Measurements from ENCODE around the gene LRMDA.

The LRMDA gene

DNA sequence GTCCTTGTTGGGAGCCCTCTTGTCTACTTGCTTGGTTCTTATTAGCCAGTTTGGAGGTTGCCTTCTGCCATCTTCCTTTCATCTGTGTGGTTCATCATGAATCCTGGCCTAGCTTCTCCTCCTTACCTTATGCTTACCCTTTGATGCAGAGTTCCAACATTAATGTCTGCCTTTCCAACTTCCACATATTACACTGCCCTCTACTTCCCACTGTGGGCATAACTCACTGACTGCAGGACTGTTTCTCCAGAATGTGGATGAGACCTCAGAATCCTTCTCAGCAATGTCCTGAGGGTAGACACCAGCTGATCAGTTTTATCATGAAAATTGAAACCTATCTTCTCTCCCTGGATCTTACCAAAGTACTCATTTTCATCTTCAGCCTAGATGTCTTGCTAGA lies 491.0 kb downstream of the LRMDA start:
- Histone ChIP-seq H3K9me3 (ENCODE audit: control insufficient read depth, low read length) (no peaks in the 10 kb centered on the region), H3K9ac (ENCODE audit: low read length) (no peak overlapping the region), H2AFZ (ENCODE audit: low read depth, low read length) (no peak overlapping the region), H3K27ac (ENCODE audit: low read length, poor library complexity, severe bottlenecking) (no peak overlapping the region), H3K27me3 (ENCODE audit: control insufficient read depth in 1 of 2, insufficient read depth in 1 of 2, low read length in 2 of 2) (peaks cover 0 to 16% of the 10 kb centered on the region in 2 experiments), H4K91ac (ENCODE audit: low read length) (no peak overlapping the region), H3K4ac (ENCODE audit: low read depth in 1 of 2, low read length in 2 of 2) (no peak overlapping the region), H3K4me2 (ENCODE audit: low read length, poor library complexity, severe bottlenecking) (no peak overlapping the region), H2BK5ac (ENCODE audit: low read depth, low read length, poor library complexity, severe bottlenecking) (no peak overlapping the region), H3K18ac (ENCODE audit: low read depth in 1 of 2, low read length in 2 of 2) (no peak overlapping the region), H2AK5ac (ENCODE audit: low read length, severe bottlenecking) (no peak overlapping the region), H3K79me1 (replicated peaks; ENCODE audit: low read length, poor library complexity, severe bottlenecking) (no peaks in the 10 kb centered on the region), H3K4me3 (ENCODE audit: insufficient read depth in 1 of 2, low read depth in 1 of 2, low read length in 2 of 2) (no peak overlapping the region), H3K14ac (ENCODE audit: low read length in 2 of 2) (no peak overlapping the region), H2BK120ac (ENCODE audit: low read depth, low read length) (no peak overlapping the region), H4K8ac (ENCODE audit: low read length) (no peak overlapping the region), H2BK12ac (ENCODE audit: low read length in 2 of 2) (no peak overlapping the region), H3K4me1 (ENCODE audit: control insufficient read depth, insufficient read depth, low read depth, low read length) (no peaks in the 10 kb centered on the region), H3K36me3 (ENCODE audit: control insufficient read depth in 1 of 2, insufficient read depth in 2 of 2, low read depth in 1 of 2, low read length in 2 of 2) (no peaks in the 10 kb centered on the region), H2BK15ac (ENCODE audit: low read depth, poor library complexity, severe bottlenecking) (no peak overlapping the region), H3K23ac (ENCODE audit: low read length in 2 of 2) (no peak overlapping the region)
- DNase-seq: peak; percentile 17

- H3K36me3 ChIP-seq (ENCODE audit: control insufficient read depth in 1 of 2, insufficient read depth in 2 of 2, low read depth in 1 of 2, low read length in 2 of 2): no peaks in the 10 kb centered on the region
- peaks cover 0 to 21% of the 10 kb centered on the region in 2 experiments for H3K27me3 ChIP-seq (ENCODE audit: control insufficient read depth in 1 of 2, insufficient read depth in 1 of 2, low read length in 2 of 2)
- no peaks in the 10 kb centered on the region for H3K4me1 ChIP-seq (ENCODE audit: control insufficient read depth, insufficient read depth, low read depth, low read length)
- H3K4me3 ChIP-seq (ENCODE audit: insufficient read depth in 1 of 2, low read depth in 1 of 2, low read length in 2 of 2): no peak overlapping the region
- H2BK12ac ChIP-seq (ENCODE audit: low read length in 2 of 2): no peak overlapping the region
- H2AFZ ChIP-seq (ENCODE audit: low read depth, low read length): no peak overlapping the region
- H3K14ac ChIP-seq (ENCODE audit: low read length in 2 of 2): peak overlapping the region in 1 of 2 experiments; percentile 66
- WGBS: 77% methylated on average over 5 of the region's 9 CpGs
- H2BK120ac ChIP-seq (ENCODE audit: low read depth, low read length): no peak overlapping the region
- no peak overlapping the region for H3K9ac ChIP-seq (ENCODE audit: low read length)
- H4K91ac ChIP-seq (ENCODE audit: low read length): no peak overlapping the region
- H2BK5ac ChIP-seq (ENCODE audit: low read depth, low read length, poor library complexity, severe bottlenecking): no peak overlapping the region
- H3K27ac ChIP-seq (ENCODE audit: low read length, poor library complexity, severe bottlenecking): no peak overlapping the region
- H3K79me1 ChIP-seq (replicated peaks; ENCODE audit: low read length, poor library complexity, severe bottlenecking): no peaks in the 10 kb centered on the region
- H3K23ac ChIP-seq (ENCODE audit: low read length in 2 of 2): no peak overlapping the region
- H3K4me2 ChIP-seq (ENCODE audit: low read length, poor library complexity, severe bottlenecking): no peak overlapping the region
- H4K8ac ChIP-seq (ENCODE audit: low read length): no peak overlapping the region
- no peak overlapping the region for H2BK15ac ChIP-seq (ENCODE audit: low read depth, poor library complexity, severe bottlenecking)
- DNase-seq: no peak
- no peak overlapping the region for H2AK5ac ChIP-seq (ENCODE audit: low read length, severe bottlenecking)
- H3K4ac ChIP-seq (ENCODE audit: low read depth in 1 of 2, low read length in 2 of 2): no peak overlapping the region
- H3K9me3 ChIP-seq (ENCODE audit: control insufficient read depth, low read length): no peaks in the 10 kb centered on the region
- no peak overlapping the region for H3K18ac ChIP-seq (ENCODE audit: low read depth in 1 of 2, low read length in 2 of 2)
Measured at GRCh38 chr10:75924309-75924902, 493.0 kb downstream of the LRMDA start.

DNA sequence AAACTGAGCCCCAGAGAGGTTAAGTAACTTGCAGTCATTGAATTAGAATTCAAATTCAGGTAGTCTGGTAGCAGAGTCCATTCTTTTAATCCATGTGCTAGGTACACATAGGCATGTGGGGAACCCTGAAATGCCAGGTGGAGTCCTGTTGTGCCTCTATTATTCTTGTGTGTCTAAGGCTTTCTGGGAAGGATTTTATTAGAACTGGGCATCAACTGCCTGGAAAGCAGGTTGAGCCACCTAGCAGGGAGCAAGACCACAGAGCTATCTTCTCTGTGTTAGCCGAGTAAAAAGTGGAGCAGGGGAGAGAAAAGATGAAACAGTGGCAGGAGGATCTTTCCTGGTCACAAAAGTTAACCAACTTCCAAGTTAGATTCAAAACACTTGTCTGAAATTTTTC lies 494.6 kb downstream of the LRMDA start:
- WGBS: no CpG with 5 or more reads among the region's 1 CpG
- no peaks in the 10 kb centered on the region for H3K79me1 ChIP-seq (replicated peaks; ENCODE audit: low read length, poor library complexity, severe bottlenecking)
- H3K36me3 ChIP-seq (ENCODE audit: control insufficient read depth in 1 of 2, insufficient read depth in 2 of 2, low read depth in 1 of 2, low read length in 2 of 2): no peaks in the 10 kb centered on the region
- no peak overlapping the region for H3K4me3 ChIP-seq (ENCODE audit: insufficient read depth in 1 of 2, low read depth in 1 of 2, low read length in 2 of 2)
- no peaks in the 10 kb centered on the region for H3K4me1 ChIP-seq (ENCODE audit: control insufficient read depth, insufficient read depth, low read depth, low read length)
- H2BK5ac ChIP-seq (ENCODE audit: low read depth, low read length, poor library complexity, severe bottlenecking): no peak overlapping the region
- H3K27ac ChIP-seq (ENCODE audit: low read length, poor library complexity, severe bottlenecking): no peak overlapping the region
- H2BK120ac ChIP-seq (ENCODE audit: low read depth, low read length): no peak overlapping the region
- H3K9ac ChIP-seq (ENCODE audit: low read length): no peak overlapping the region
- peaks cover 0 to 21% of the 10 kb centered on the region in 2 experiments for H3K27me3 ChIP-seq (ENCODE audit: control insufficient read depth in 1 of 2, insufficient read depth in 1 of 2, low read length in 2 of 2)
- no peaks in the 10 kb centered on the region for H3K9me3 ChIP-seq (ENCODE audit: control insufficient read depth, low read length)
- DNase-seq: no peak
- H2AK5ac ChIP-seq (ENCODE audit: low read length, severe bottlenecking): no peak overlapping the region
- no peak overlapping the region for H2AFZ ChIP-seq (ENCODE audit: low read depth, low read length)
- no peak overlapping the region for H4K8ac ChIP-seq (ENCODE audit: low read length)
- no peak overlapping the region for H3K4me2 ChIP-seq (ENCODE audit: low read length, poor library complexity, severe bottlenecking)
- no peak overlapping the region for H2BK15ac ChIP-seq (ENCODE audit: low read depth, poor library complexity, severe bottlenecking)
- no peak overlapping the region for H3K23ac ChIP-seq (ENCODE audit: low read length in 2 of 2)
- H2BK12ac ChIP-seq (ENCODE audit: low read length in 2 of 2): no peak overlapping the region
- no peak overlapping the region for H3K14ac ChIP-seq (ENCODE audit: low read length in 2 of 2)
- no peak overlapping the region for H3K18ac ChIP-seq (ENCODE audit: low read depth in 1 of 2, low read length in 2 of 2)
- no peak overlapping the region for H3K4ac ChIP-seq (ENCODE audit: low read depth in 1 of 2, low read length in 2 of 2)
- no peak overlapping the region for H4K91ac ChIP-seq (ENCODE audit: low read length)

- H4K91ac ChIP-seq (ENCODE audit: low read length): no peak overlapping the region
- no peak overlapping the region for H3K4ac ChIP-seq (ENCODE audit: low read depth in 1 of 2, low read length in 2 of 2)
- H3K27me3 ChIP-seq (ENCODE audit: control insufficient read depth in 1 of 2, insufficient read depth in 1 of 2, low read length in 2 of 2): peaks cover 0 to 21% of the 10 kb centered on the region in 2 experiments
- no peaks in the 10 kb centered on the region for H3K79me1 ChIP-seq (replicated peaks; ENCODE audit: low read length, poor library complexity, severe bottlenecking)
- H2BK5ac ChIP-seq (ENCODE audit: low read depth, low read length, poor library complexity, severe bottlenecking): no peak overlapping the region
- H2BK15ac ChIP-seq (ENCODE audit: low read depth, poor library complexity, severe bottlenecking): no peak overlapping the region
- H2BK120ac ChIP-seq (ENCODE audit: low read depth, low read length): no peak overlapping the region
- H3K27ac ChIP-seq (ENCODE audit: low read length, poor library complexity, severe bottlenecking): no peak overlapping the region
- no peak overlapping the region for H3K4me3 ChIP-seq (ENCODE audit: insufficient read depth in 1 of 2, low read depth in 1 of 2, low read length in 2 of 2)
- WGBS: 79% methylated on average over 4 of the region's 4 CpGs
- no peak for DNase-seq
- no peaks in the 10 kb centered on the region for H3K4me1 ChIP-seq (ENCODE audit: control insufficient read depth, insufficient read depth, low read depth, low read length)
- no peak overlapping the region for H4K8ac ChIP-seq (ENCODE audit: low read length)
- no peaks in the 10 kb centered on the region for H3K9me3 ChIP-seq (ENCODE audit: control insufficient read depth, low read length)
- no peak overlapping the region for H2BK12ac ChIP-seq (ENCODE audit: low read length in 2 of 2)
- H3K4me2 ChIP-seq (ENCODE audit: low read length, poor library complexity, severe bottlenecking): no peak overlapping the region
- no peak overlapping the region for H2AK5ac ChIP-seq (ENCODE audit: low read length, severe bottlenecking)
- no peak overlapping the region for H3K23ac ChIP-seq (ENCODE audit: low read length in 2 of 2)
- no peaks in the 10 kb centered on the region for H3K36me3 ChIP-seq (ENCODE audit: control insufficient read depth in 1 of 2, insufficient read depth in 2 of 2, low read depth in 1 of 2, low read length in 2 of 2)
- no peak overlapping the region for H3K18ac ChIP-seq (ENCODE audit: low read depth in 1 of 2, low read length in 2 of 2)
- no peak overlapping the region for H3K9ac ChIP-seq (ENCODE audit: low read length)
- H2AFZ ChIP-seq (ENCODE audit: low read depth, low read length): no peak overlapping the region
- H3K14ac ChIP-seq (ENCODE audit: low read length in 2 of 2): no peak overlapping the region
Measured at GRCh38 chr10:75926763-75927162, 495.3 kb downstream of the LRMDA start.

Data from mesenchymal stem cell (in vitro differentiated cells and primary cell).